ENCODE results near the gene GNAQ. TPM values are rescaled to one million over a fixed set of nuclear protein-coding genes. Genes with fewer than 3 reads are reported as not detected.
"Not testable (repeated sequence)": the region's sequence is repeated elsewhere in the genome, so short reads cannot be mapped to it uniquely, and the experiment has no call there.

GNAQ gene
- total RNA-seq, 1 experiment from 2014 or later = 29.2 TPM

DNA sequence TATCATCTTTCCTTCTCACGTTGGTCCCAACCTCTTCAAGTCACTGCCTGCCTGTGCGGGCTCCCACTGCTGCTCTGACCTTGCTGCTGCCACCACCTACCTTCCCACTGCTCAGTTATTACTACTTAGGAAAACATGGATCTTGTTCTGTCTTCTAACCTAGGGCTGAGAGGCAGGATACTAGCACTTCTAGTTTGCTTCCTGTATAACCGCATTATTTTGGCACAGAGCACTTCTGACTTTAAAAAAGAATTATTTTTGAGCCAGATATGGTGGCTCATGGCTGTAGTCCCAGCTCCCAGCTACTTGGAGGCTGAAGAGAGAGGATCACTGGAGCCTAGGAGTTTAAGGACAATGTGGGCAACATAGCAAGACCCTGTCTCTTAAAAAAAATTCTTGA is 248.1 kb downstream of the GNAQ start:
- DNase-seq (ENCODE audit: low read depth) = no peak

- DNase-seq (ENCODE audit: low read depth) = no peak
These were observed 252.6 kb downstream of the GNAQ start for GRCh38 chr9:77779010-77779409.

- no peak for DNase-seq (ENCODE audit: low read depth)
These were observed 258.2 kb downstream of the GNAQ start for GRCh38 chr9:77773381-77773780.

DNA sequence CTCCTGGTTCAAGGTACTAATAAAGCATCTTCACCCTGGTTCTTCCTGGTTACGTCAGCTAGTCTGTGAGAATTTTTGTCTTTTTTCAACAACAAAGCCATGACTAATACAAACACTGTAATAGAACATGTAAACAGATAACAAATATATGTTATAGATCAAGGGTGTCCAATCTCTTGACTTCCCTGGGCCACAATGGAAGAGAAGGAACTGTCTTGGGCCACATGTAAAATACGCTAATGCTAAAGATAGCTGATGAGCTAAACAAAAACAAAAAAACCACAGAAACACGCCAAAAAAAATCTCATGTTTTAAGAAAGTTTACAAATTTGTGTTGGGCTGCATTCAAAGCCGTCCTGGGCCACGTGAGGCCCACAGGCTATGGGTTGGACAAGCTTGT is 259.0 kb downstream of the GNAQ start:
- no peak for DNase-seq (ENCODE audit: low read depth)

DNA sequence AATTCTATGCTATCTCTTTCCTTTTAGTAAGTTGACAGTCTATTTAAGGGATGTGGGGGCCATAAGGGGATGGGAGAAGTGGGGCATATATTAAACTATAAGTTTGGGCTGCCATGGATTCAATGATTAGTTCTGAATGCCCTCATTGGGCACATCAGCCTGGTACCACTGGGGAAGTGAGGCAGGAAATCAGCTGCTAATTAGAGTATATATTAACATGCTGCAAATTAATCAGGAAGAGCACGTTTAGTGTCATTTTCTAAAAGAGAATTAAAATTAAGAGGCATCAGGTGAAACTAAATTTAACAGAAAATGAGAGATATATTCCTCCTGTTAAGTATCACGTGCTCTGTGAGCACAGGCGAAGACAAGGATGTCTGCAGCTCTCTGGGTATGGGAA is 260.4 kb downstream of the GNAQ start:
- no peak for DNase-seq (ENCODE audit: low read depth)

DNA sequence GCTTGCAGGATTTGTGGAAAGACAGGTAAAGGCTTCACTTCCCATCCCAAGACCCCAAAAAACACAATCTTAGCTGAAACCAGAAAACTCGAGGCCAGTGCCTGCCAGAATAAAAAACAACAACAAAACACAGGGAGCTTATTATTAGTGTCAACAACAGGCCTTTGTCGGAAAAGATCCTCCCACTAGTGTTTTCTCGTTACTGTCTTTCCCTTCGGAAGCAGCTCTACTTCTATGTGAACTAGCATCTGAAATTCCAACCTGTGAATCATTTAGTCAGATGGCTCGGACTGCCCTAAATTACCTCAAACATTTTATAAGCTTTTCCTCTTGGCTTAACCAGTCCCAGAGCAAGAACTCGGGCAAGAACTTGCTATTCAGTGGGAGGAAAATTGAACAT is 261.3 kb downstream of the GNAQ start:
- no peak for DNase-seq (ENCODE audit: low read depth)

- no peak for DNase-seq (ENCODE audit: low read depth)
These were observed 262.4 kb downstream of the GNAQ start for GRCh38 chr9:77769246-77769645.

DNA sequence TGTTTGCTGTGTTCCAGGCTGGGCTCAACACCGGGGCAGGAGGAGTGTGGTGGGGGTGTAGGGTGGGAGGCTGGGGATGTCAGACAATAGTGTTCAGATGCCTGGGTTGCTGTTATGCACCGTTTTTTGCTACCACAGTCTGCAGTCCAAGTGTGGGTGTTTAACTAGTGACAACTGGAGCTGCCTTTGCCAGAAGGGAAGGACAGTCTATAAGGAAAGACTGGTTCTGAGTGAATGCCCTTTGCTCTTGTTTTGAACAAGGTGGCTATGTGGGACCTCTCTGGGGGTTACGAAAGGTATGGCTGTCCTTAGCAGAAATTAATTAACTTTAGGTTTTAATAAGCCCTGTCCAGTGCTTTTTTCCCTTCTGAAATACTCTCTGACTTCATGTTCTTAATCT is 265.0 kb downstream of the GNAQ start:
- no peak for DNase-seq (ENCODE audit: low read depth)

DNA sequence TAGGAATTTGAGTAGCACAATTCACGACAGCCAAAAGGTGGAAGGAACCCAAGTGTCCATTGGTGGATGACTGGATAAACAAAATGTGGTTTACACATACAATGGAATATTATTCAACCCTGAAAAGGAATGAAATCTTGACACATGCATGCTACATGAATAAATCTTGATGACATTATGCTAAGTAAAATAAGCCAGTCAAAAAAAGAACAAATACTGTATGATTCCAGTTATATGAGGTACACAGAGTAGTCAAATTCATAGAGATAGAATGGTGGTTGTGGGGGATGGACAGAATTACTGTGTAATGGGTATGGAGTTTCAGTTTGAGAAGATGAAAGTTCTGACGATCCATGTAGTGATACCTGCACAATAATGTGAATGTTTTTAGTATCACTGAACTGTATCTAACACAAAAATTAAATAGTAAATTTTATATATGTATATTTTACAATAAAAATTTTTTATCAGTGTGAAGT is 265.8 kb downstream of the GNAQ start:
- DNase-seq (ENCODE audit: low read depth) = no peak

DNA sequence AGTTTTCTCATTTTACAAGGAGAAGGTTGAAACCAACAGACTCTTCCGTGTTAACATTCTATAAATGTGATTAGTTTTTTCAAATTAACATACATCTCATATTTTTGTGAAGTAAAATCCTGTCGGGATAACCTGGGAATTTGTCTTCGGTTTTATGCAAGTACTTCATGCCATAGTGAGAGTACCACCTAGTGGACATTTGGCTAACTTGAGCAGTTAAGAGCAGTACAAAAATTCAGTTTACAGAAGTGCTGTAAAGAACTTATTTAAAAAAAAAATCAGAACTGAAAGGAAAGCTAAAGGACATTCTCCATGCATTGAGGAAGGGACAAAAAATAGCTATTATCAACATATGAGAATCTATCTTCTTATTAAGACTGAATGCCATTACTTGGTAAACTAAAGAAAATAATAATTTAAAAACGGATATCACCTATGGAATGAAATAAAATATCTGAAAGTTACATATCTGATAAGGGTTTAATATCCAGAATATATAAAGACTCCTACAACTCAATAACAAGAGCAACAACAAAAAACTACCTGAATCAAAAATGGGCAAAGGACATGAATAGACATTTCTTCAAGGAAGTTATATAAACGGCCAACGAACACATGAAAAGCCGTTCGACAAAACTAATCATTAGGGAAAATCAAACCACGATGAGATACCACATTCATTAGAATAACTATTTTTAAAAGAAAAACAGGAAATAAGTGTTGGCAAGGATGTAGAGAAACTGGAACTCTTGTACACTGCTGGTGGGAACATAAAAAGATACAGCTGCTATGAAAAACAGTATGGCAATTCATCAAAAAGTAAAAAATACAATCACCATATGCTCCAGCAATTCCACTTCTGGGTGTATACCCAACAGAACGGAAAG is 266.5 kb downstream of the GNAQ start:
- DNase-seq (ENCODE audit: low read depth) = peak; percentile 56

DNA sequence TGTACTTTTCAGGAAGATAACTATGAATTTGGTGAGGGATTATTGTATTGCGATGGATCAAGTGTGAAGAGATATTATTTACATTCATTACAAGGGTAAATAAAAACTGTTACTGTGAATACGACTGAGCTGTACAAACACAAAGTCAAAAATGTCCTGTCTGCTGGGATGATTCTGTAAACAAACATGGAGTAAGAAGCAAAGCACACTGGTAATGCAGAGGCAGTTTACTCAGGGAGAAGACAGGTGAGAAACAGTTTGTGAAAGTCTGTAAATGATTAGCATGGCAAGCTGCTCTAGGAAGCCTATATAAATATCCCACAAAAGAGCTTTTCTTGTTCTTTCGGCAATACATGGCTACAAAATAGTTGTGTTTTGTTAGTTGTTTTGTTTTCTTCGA is 268.0 kb downstream of the GNAQ start:
- DNase-seq (ENCODE audit: low read depth) = no peak

- DNase-seq (ENCODE audit: low read depth) = not testable (repeated sequence)
These were observed 270.7 kb downstream of the GNAQ start for GRCh38 chr9:77760919-77761318.

DNA sequence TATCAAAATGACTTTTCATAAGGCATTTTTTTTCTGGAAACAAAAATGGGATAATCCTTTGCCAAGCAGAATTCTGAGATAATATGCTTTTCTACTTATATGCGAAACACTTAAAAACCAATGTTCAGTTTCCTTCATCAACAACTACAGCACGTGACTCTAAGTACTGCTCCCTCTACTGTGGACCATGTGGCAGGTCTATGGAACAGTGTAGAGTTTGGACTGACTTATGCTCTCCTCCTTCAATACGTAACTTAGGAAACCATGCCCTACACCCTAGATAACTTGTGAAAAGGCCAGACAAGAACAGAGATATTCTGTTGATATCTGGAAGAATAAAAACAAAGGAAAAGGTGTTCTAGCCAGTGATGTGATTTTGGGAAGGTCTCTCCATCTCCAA is 272.2 kb downstream of the GNAQ start:
- DNase-seq (ENCODE audit: low read depth) = no peak

DNA sequence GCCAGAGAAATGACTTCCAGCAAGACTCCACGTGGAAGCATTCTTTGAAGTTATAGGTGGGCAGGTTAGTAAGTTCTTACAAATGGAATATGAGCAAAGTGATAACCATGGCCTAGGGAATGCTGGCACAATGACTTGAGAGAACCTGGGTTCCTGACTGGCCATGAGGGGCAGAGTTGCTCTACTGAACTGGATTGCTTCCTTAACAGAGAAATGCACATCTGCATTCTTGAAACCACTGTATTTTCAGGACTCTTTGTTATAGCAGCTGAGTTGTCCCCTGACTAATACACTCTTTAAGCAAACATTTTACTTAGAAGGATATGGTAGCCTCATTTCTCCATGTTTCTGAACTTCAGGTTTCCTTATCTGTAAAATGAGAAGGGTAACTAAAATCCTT is 275.2 kb downstream of the GNAQ start:
- DNase-seq (ENCODE audit: low read depth) = no peak

- no peak for DNase-seq (ENCODE audit: low read depth)
These were observed 278.4 kb downstream of the GNAQ start for GRCh38 chr9:77753180-77753579.

GRCh38 chr9:77752554-77752953 is 279.1 kb downstream of the GNAQ start:
- DNase-seq (ENCODE audit: low read depth) = peak; percentile 28

DNA sequence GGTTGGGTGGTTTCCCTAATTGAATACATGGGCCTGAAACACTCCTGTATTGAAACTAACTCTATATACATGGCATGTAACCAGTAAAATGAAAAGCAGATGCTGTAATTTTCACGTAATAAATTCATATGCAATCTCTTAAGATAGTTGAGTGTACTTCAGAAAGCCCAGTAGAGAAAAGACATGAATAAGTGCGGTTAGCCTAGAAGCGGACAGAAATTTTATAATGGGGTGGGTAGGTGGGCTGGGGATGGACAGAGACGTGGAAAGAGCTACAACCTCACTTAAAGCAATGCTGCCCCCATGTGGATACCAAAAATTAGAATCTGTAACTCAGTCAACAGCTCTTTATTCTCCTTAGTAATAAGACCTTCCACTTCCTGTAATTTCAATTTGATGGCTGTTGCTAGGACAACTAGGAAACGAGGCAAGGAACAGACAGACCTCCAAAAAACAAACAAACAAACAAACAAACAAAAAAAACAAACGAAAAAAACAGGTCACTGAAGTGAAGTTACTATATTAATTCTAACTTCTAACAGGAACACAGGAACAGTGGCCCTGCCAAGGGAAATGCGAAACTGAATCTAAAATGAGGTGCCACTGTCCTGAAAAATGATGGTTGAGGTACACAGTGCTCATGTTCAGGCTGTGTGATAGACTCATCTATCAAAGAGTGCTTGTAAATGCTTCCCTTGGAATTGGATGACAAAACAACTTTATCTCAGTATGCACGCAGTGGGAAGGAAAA is 280.1 kb downstream of the GNAQ start:
- peak; percentile 74 for DNase-seq (ENCODE audit: low read depth)

- DNase-seq (ENCODE audit: low read depth) = no peak
These were observed 280.6 kb downstream of the GNAQ start for GRCh38 chr9:77750981-77751340.

DNA sequence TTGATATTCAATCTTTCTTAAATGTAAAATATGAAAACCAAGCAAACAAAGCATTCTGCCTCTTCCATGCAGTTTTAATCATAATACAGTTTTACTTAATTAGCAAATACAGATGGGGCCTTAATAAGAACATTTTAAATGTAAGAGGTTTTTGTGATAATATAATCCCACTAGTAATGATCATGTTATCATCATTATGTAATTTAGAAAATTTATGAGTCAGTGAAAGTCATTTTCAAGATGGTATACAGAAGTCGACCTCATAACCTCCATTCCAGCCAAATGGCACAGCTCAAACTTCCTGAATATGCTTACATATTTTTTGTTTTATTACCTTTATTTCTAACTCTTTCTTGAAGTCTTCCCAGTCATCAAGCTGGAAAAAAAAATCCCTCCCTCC is 281.3 kb downstream of the GNAQ start:
- DNase-seq (ENCODE audit: low read depth) = no peak

GRCh38 chr9:77748214-77748772 is 283.3 kb downstream of the GNAQ start:
- DNase-seq (ENCODE audit: low read depth) = no peak

DNA sequence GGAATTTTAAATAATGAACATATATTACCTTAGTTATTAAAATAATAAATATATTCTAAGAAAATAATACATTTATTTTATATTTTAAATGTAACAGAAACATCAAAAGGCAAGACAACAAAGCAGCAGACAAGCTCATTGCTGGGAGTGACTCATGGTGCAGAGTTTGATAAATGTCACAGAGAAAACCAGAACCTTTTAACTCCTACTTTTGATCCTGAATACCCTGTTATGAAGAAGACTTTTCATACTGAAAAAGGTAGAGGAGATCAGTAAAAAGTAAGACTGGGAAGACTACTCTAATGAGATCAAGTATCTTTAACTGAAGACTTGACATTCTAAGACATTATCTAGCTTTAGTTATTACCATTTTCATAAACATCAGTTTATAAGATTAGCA is 284.4 kb downstream of the GNAQ start:
- no peak for DNase-seq (ENCODE audit: low read depth)

DNA sequence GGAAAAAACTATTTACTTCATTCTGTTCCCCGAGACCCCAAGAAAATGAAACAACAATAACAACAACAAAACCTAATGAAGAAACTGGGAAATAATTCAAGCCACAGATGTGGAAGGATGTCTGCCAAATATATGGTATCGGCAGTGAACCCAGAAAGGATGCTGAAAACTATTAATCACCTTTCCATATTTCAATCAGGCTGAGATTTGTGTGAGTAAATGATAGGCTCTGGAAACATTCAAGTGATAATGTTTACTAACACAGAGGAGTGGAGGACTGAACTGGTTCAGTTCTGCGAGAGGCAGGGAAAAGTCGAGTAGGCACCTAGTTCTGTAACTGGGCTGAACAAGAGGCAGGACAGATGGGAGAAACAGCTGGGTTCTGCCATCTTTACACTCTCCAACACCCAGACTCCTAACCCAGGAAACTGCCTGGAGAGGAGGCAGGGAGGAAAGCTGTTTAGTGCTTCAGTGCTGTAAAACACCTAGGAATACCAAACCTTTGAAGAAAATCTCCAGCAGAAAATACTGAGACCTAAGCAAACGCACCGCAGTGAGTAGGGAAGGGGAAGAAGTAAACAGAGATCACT is 286.7 kb downstream of the GNAQ start:
- no peak for DNase-seq (ENCODE audit: low read depth)

All from LHCN-M2 (cell line).